Left ventricle myocardium superior (tissue), 1 donor: ENCODE data around the gene ADGRA3. TPM values are rescaled to one million over a fixed set of nuclear protein-coding genes. Genes with fewer than 3 reads are reported as not detected.

ENCODE experiments used
- total RNA-seq: library from RNA; stranded (reverse); fragmentation: NEBNext Ultra II Directional; extraction: Animal tissue kit (Norgen Biotek cat#: 25700); gene quantifications from one replicate; pipeline ENCODE4 v1.2.1, GENCODE V29; 2021
- donor health status: DM: no; HTN: yes; CAD: no; lungs with severe emphysema.

ADGRA3 gene
- total RNA-seq, 1 donor from 2014 or later, result 37.3 TPM

Other genes with a start within 250 kb of the ADGRA3 start
- gene GBA3, start 176.9 kb upstream of the ADGRA3 start, total RNA-seq, result not detected